Stimulated activated naive B cell treated with anti-CD40 and anti-IgM and Interleukin-4, amounts not matched to agents 10 μg/mL and 1 μg/mL and 100 μg/mL, for 72 hours (primary cell): ENCODE results near the gene CSNK1G3.
"Not testable (repeated sequence)": the region's sequence is repeated elsewhere in the genome, so short reads cannot be mapped to it uniquely, and the experiment has no call there.

ENCODE experiments used
- ATAC-seq, 2 donors: fragments of 150-1000 bp; cut with Tn5 transposase; replicated peaks; 2 replicates each; pipeline ENCODE4 v1.10.0; 2021; ENCODE audit warnings: moderate library complexity in 1 of 2
- DNase-seq: peaks from one replicate; pipeline ENCODE4 v3.0.0; 2021
- H3K27ac Mint-ChIP-seq: one replicate; pipeline ENCODE4 v1.8.0; 2022; ENCODE audit warnings: mild to moderate bottlenecking, mixed read lengths
- H3K27me3 Mint-ChIP-seq, 2 donors: one replicate each; pipeline ENCODE4 v1.8.0; 2022; ENCODE audit warnings: mixed read lengths in 2 of 2
- H3K36me3 Mint-ChIP-seq, 2 donors: one replicate each; pipeline ENCODE4 v1.8.0; 2022; ENCODE audit warnings: mixed read lengths in 2 of 2, mild to moderate bottlenecking in 1 of 2
- H3K4me1 Mint-ChIP-seq, 2 donors: one replicate each; pipeline ENCODE4 v1.8.0; 2022; ENCODE audit warnings: mixed read lengths in 2 of 2, mild to moderate bottlenecking in 1 of 2
- H3K4me3 Mint-ChIP-seq, 2 donors: one replicate each; pipeline ENCODE4 v1.8.0; 2022; ENCODE audit warnings: mild to moderate bottlenecking in 2 of 2, mixed read lengths in 2 of 2, moderate library complexity in 1 of 2
- H3K9me3 Mint-ChIP-seq, 2 donors: one replicate each; pipeline ENCODE4 v1.8.0; 2022; ENCODE audit warnings: mixed read lengths in 2 of 2, mild to moderate bottlenecking in 1 of 2

Gene CSNK1G3

GRCh38 chr5:123511648-123512605 is at the start of gene CSNK1G3:
Gene CSNK1G3 (plus strand): TSS chr5:123512177. CDS start chr5:123545664, 33,487 bp downstream.
- Mint-ChIP-seq H3K36me3 (peaks cover 1 to 16% of the 10 kb centered on the region in 2 donors), H3K27ac (peak within 1 kb of the TSS; percentile 97), H3K4me3 (peak within 1 kb of the TSS; percentile 85 to 99), H3K27me3 (peaks cover 0 to 8% of the 10 kb centered on the region in 2 donors), H3K9me3 (peaks cover 0 to 4% of the 10 kb centered on the region in 2 donors), H3K4me1 (peaks cover 26 to 31% of the 10 kb centered on the region in 2 donors)
- DNase-seq (peak; percentile 95), ATAC-seq (peak; percentile 93 to 95)

- not testable (repeated sequence) for H3K36me3 Mint-ChIP-seq, H3K4me1 Mint-ChIP-seq, H3K4me3 Mint-ChIP-seq, H3K27ac Mint-ChIP-seq, ATAC-seq, DNase-seq
- Mint-ChIP-seq H3K27me3 (peaks cover 20 to 32% of the 10 kb centered on the region in 2 donors), H3K9me3 (peaks cover 6 to 13% of the 10 kb centered on the region in 2 donors)
These were observed 45.1 kb upstream of the CSNK1G3 start for GRCh38 chr5:123466839-123467238.

DNA sequence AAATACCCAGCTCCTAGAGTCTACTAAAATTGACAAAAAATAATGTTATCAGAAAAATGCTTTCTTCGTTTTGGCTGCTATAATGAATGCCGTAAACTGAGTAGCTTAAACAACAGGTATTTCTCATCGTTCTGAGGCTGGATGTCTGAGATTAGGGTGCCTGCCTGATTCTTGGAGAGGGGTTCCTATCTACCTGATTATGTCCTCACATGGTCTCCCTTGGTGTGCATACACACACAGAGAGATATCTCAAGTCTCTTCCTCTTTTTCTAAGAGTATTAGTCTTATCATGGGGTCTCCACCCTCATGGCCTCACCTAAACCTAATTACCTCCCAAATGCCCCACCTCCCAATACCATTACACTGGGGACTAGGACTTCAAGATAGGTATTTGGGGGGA is 40.6 kb upstream of the CSNK1G3 start:
- Mint-ChIP-seq H3K36me3 (peaks cover 0 to 5% of the 10 kb centered on the region in 2 donors), H3K27ac (no peak overlapping the region), H3K27me3 (peaks cover 30 to 32% of the 10 kb centered on the region in 2 donors), H3K9me3 (peaks cover 6 to 13% of the 10 kb centered on the region in 2 donors), H3K4me1 (no peaks in the 10 kb centered on the region), H3K4me3 (no peak overlapping the region)
- no peak for DNase-seq
- no peak for ATAC-seq

DNA sequence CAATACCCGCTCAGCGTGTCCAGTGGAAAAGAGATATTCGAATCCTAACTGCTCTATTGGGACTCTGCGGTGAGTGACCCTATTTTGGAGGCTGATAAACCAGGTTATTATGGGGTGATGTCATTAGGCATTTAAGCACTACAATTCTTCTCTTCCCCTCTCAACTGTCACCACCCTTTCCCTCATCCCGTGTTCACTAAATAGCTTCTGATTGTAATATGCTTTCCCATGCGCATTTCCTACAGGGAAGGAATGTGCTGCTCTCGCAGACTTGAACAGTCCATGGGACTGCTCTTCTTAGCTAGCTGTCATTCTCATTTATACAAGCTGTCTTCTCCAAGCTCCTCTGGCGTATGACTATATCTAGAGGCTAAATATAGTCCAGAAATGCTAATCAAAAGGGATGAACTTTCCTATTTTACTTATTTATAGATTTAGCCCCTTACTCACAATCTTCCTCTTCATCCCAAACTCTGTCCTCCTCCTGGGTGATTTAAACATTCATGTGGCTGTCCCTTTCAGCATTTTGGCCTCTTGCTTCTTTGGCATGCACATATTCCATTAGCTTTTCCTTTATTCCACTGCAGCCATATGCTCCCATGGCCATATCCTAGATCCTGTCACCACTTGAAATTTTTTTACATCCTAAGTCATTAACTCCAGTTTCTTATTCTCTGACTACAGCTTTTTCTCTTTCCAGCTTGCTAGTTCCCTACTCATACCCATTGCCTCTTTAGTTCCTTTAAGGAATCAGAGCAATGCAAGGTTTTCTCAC is 39.6 kb upstream of the CSNK1G3 start:
- DNase-seq (no peak), ATAC-seq (no peak)
- Mint-ChIP-seq H3K27me3 (peaks cover 26 to 27% of the 10 kb centered on the region in 2 donors), H3K9me3 (peaks cover 6 to 9% of the 10 kb centered on the region in 2 donors), H3K4me1 (no peaks in the 10 kb centered on the region), H3K4me3 (no peak overlapping the region), H3K27ac (no peak overlapping the region), H3K36me3 (peaks cover 0 to 2% of the 10 kb centered on the region in 2 donors)

DNA sequence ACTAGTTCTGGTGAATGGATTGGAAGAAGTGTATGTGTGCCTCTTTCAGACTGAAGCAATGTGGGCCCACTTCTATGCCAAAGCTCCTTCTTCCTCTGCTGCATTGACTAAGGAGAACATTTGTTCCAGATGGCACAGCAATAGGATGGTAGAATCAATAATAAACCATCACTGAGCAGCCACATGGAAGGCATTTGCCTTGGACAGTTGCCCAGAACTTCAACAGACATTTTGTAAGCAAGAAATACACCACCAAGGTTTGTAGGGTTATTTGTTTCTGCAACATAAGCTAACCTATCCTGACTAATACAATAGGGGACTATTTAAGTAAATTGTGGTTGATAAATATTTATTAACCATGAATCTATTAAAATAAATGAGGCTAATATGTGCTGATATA is 37.7 kb upstream of the CSNK1G3 start:
- H3K27me3 Mint-ChIP-seq: peaks cover 11 to 18% of the 10 kb centered on the region in 2 donors
- H3K4me1 Mint-ChIP-seq: no peaks in the 10 kb centered on the region
- no peak for DNase-seq
- H3K4me3 Mint-ChIP-seq: no peak overlapping the region
- no peak overlapping the region for H3K27ac Mint-ChIP-seq
- no peak for ATAC-seq
- peaks cover 5 to 6% of the 10 kb centered on the region in 2 donors for H3K9me3 Mint-ChIP-seq
- H3K36me3 Mint-ChIP-seq: no peaks in the 10 kb centered on the region

DNA sequence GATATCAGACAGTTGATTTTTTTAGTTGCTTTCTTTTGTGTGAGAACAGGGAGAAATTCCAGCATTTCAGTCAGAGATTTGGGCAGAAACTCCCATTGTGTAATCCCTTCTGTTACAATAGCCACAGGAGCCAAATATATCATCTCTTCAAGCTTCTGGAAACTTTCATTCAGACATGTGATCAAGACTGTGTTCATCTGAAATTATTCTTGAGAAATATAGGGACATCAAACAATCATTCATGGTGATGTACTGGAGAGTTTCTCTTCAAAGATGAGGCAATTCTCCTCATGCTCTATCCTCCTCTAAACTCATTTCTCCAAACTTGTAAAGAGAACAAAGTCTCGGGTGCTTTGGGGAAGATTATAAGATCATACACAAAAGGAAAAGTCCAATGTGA is 35.2 kb upstream of the CSNK1G3 start:
- ATAC-seq (no peak), DNase-seq (no peak)
- H3K9me3 Mint-ChIP-seq: no peaks in the 10 kb centered on the region
- H3K36me3 Mint-ChIP-seq: no peaks in the 10 kb centered on the region
- no peak overlapping the region for H3K27ac Mint-ChIP-seq
- no peaks in the 10 kb centered on the region for H3K4me1 Mint-ChIP-seq
- H3K4me3 Mint-ChIP-seq: no peak overlapping the region
- peaks cover 7 to 19% of the 10 kb centered on the region in 2 donors for H3K27me3 Mint-ChIP-seq

- H3K36me3 Mint-ChIP-seq: no peaks in the 10 kb centered on the region
- ATAC-seq (no peak), DNase-seq (no peak)
- H3K9me3 Mint-ChIP-seq: no peaks in the 10 kb centered on the region
- H3K4me1 Mint-ChIP-seq: no peaks in the 10 kb centered on the region
- no peak overlapping the region for H3K4me3 Mint-ChIP-seq
- H3K27ac Mint-ChIP-seq: no peak overlapping the region
- H3K27me3 Mint-ChIP-seq: peaks cover 7 to 12% of the 10 kb centered on the region in 2 donors
These were observed 33.4 kb upstream of the CSNK1G3 start for GRCh38 chr5:123478546-123478945.

DNA sequence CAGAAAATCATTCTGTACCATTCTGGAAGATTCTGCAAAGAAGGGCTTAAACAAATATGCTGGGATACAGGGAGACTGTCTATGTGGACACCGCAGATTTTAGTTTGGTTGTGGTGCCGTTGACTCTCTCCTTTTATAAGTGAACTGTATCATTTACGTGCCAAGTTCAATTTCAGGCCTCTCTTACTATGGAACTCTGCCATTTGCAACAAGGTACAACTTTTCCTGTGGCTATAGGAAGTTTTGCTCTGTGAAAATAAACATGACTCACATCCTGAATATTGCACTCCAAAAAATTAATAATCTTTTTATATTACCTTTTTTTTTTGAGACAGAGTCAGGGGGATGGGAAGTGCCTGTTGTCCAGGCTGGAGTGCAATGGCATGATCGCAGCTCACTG is 29.7 kb upstream of the CSNK1G3 start:
- H3K4me1 Mint-ChIP-seq: no peaks in the 10 kb centered on the region
- H3K9me3 Mint-ChIP-seq: no peaks in the 10 kb centered on the region
- no peak overlapping the region for H3K4me3 Mint-ChIP-seq
- no peak overlapping the region for H3K27ac Mint-ChIP-seq
- H3K27me3 Mint-ChIP-seq: peaks cover 17 to 21% of the 10 kb centered on the region in 2 donors
- no peak for DNase-seq
- no peak for ATAC-seq
- no peaks in the 10 kb centered on the region for H3K36me3 Mint-ChIP-seq

- Mint-ChIP-seq H3K4me3 (no peak overlapping the region), H3K4me1 (no peaks in the 10 kb centered on the region), H3K27me3 (peaks cover 21 to 30% of the 10 kb centered on the region in 2 donors), H3K36me3 (no peaks in the 10 kb centered on the region), H3K9me3 (no peaks in the 10 kb centered on the region), H3K27ac (no peak overlapping the region)
- ATAC-seq (no peak), DNase-seq (no peak)
These were observed 28.4 kb upstream of the CSNK1G3 start for GRCh38 chr5:123483446-123484077.

DNA sequence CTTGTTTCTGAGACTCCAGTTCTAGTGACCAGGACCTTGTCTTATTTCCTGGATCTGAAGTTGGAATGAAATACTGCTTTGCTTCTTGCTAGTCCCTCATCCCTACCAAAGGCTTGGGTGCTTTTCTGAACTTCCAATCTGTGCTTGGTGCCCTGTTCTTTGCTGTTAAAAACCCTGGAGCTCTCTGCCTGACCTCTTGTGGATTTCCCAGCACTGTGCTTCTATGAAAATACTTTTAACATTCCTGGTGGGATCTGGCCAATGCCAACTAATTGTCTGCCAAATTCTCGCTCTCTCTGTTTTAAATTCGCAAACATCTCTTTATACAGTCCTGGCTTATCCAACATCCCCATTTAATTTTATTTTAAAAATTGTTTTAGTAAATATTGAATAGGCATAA is 26.7 kb upstream of the CSNK1G3 start:
- Mint-ChIP-seq H3K27me3 (peaks cover 17 to 24% of the 10 kb centered on the region in 2 donors), H3K4me3 (no peak overlapping the region), H3K36me3 (no peaks in the 10 kb centered on the region), H3K27ac (no peak overlapping the region), H3K9me3 (no peaks in the 10 kb centered on the region), H3K4me1 (no peaks in the 10 kb centered on the region)
- no peak for DNase-seq
- ATAC-seq: no peak

DNA sequence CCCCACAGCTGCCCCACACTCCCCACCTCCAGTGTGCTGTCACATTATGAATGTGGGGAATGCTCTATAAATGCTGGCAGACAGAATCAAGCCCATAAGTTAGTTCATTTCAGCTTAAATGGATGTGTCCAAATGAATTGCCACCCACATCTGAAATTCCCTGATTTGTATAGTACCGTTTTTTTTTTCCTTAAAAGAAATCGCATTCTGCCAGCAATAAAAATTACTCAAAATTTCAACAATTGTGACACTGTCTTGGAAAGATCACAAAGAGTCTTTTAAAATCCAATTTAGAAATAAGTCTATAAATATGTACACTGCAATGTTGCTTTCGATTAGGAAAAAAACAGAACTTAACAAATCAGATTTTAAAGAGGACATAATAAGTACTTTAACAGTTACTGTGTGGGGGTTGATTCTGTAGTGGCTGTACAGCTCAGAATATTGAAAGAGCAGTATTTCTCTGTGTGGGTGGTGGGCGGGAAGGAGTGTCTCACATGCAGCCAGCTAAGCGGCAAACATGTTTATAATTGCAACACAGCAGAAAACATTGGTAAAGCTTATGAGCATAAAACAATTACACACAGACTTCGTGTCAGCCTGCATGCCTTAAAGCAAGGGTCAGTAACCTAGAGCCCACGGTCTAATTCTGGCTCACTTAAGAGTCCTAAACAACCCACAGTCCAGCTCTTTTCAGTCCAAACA is 24.9 kb upstream of the CSNK1G3 start:
- no peak for DNase-seq
- Mint-ChIP-seq H3K9me3 (no peaks in the 10 kb centered on the region), H3K27ac (no peak overlapping the region), H3K4me1 (no peaks in the 10 kb centered on the region), H3K4me3 (no peak overlapping the region), H3K27me3 (peaks cover 12 to 34% of the 10 kb centered on the region in 2 donors), H3K36me3 (no peaks in the 10 kb centered on the region)
- ATAC-seq: no peak

GRCh38 chr5:123490974-123491373 is 21.0 kb upstream of the CSNK1G3 start:
- no peak overlapping the region for H3K27ac Mint-ChIP-seq
- H3K4me1 Mint-ChIP-seq: no peaks in the 10 kb centered on the region
- no peaks in the 10 kb centered on the region for H3K36me3 Mint-ChIP-seq
- ATAC-seq (no peak), DNase-seq (no peak)
- H3K4me3 Mint-ChIP-seq: no peak overlapping the region
- H3K27me3 Mint-ChIP-seq: peaks cover 5 to 23% of the 10 kb centered on the region in 2 donors
- no peaks in the 10 kb centered on the region for H3K9me3 Mint-ChIP-seq

GRCh38 chr5:123495211-123495610 is 16.8 kb upstream of the CSNK1G3 start:
- not testable (repeated sequence) for H3K36me3 Mint-ChIP-seq, H3K4me1 Mint-ChIP-seq, H3K27ac Mint-ChIP-seq, ATAC-seq, DNase-seq, H3K4me3 Mint-ChIP-seq, H3K9me3 Mint-ChIP-seq
- peaks cover 0 to 12% of the 10 kb centered on the region in 2 donors for H3K27me3 Mint-ChIP-seq

DNA sequence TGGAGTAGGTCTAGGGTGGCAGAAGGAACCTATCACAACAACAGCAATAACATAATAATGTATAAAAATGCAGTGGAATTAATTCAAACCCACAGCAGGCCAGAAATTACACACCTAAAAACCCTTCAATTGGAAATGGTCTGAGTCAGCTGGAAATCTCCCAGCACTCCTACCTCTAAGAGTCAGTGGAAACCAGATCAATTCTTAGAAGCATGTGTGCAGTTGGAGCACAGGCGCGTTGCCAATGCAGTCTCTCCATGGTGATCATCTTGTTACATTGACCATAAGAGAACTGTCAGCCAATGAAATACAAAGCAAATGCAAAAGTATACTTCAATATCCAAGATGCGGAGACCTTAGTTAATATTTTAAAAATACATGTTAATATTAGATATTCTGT is 15.1 kb upstream of the CSNK1G3 start:
- DNase-seq (no peak), ATAC-seq (no peak)
- Mint-ChIP-seq H3K4me3 (no peak overlapping the region), H3K9me3 (no peaks in the 10 kb centered on the region), H3K27ac (no peak overlapping the region), H3K27me3 (peaks cover 0 to 12% of the 10 kb centered on the region in 2 donors), H3K4me1 (no peaks in the 10 kb centered on the region), H3K36me3 (no peaks in the 10 kb centered on the region)
